Fibroblast of pulmonary artery (primary cell): ENCODE measurements around the gene NPTN.

Experiments used
- DNase-seq: peaks from one replicate; pipeline ENCODE4 v3.0.0-alpha.2; 2010; ENCODE audit warnings: low read depth
- H3K4me3 ChIP-seq: replicated peaks from 2 replicates; pipeline ENCODE4 v1.5.1; 2011; ENCODE audit warnings: low read depth, mild to moderate bottlenecking, control low read depth, low read length, moderate library complexity
- CTCF ChIP-seq: IDR thresholded peaks from 2 replicates; pipeline ENCODE4 v1.5.1; 2011; ENCODE audit warnings: mild to moderate bottlenecking, control low read depth, low read length, inconsistent platforms; ENCODE audit errors: missing control alignments

Gene NPTN

GRCh38 chr15:73527598-73527997 lies 105.6 kb downstream of the NPTN start:
- no peak for TF ChIP-seq CTCF
- H3K4me3 ChIP-seq = no peak overlapping the region
- no peak for DNase-seq

- no peak for DNase-seq
- TF ChIP-seq CTCF = no peak
- no peak overlapping the region for H3K4me3 ChIP-seq
Measured at GRCh38 chr15:73524919-73525318, 108.3 kb downstream of the NPTN start.

GRCh38 chr15:73522011-73522410 lies 111.2 kb downstream of the NPTN start:
- TF ChIP-seq CTCF = no peak
- DNase-seq = no peak
- no peak overlapping the region for H3K4me3 ChIP-seq

- no peak for DNase-seq
- no peak for TF ChIP-seq CTCF
- no peak overlapping the region for H3K4me3 ChIP-seq
Measured at GRCh38 chr15:73518876-73519733, 114.1 kb downstream of the NPTN start.

DNA sequence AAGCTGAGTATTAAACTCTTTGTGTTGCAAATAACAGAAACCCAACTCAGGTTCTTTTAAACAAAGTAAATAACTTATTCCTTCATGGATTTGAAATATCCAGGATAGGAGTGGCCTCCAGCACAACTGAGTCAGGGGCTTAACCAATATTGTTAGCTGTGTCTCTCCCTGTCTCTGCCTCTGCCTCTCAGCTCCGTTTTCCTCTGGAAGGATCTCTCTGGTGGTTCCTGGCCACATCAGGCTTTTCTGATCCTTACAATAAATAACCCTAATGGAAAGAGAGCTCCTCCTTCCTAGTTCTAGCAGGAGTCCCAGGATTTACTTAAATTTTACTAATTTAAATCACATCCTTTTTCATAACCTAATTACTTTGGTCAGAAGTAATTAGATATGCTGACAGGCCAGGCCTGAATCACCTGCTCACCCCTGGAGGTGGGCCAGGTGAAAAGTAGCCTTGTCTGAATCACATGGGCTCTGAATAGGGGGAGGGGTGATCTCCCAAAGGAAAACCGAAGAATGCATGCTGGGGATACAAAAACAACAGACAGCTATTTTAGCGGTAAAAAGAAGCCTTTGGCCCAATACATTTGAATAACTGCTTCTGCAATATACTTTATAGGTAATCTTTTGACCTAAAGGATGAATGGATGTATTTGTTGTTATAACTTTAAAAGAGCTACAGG lies 114.9 kb downstream of the NPTN start:
- no peak for TF ChIP-seq CTCF
- no peak overlapping the region for H3K4me3 ChIP-seq
- DNase-seq = no peak

DNA sequence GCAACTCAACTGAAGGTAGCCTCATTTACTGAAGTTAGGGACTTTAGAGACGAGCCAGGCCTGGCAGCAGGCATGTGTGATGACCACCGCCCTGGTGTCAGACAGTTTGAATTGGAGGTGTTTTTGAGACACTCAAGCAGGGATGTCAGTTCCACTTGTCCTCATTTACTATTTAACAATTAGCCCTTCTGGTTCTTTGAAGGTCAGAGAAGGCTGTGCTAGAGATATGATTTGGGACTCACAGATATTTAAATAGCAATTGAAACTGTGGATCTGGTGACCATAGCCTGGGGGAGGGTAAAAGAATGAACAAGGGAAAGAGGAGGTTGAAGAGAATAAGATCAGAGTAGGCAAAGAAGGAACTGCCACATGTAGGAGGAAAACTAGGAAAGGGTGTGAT lies 115.6 kb downstream of the NPTN start:
- no peak for TF ChIP-seq CTCF
- no peak for DNase-seq

GRCh38 chr15:73515527-73515926 lies 117.7 kb downstream of the NPTN start:
- H3K4me3 ChIP-seq = no peak overlapping the region
- no peak for TF ChIP-seq CTCF
- DNase-seq = no peak

More for the DNA sequence above, 115.6 kb downstream of the NPTN start:
- no peak overlapping the region for H3K4me3 ChIP-seq
